ENCODE data around the gene NDUFA7.
"Not testable (repeated sequence)": the region's sequence is repeated elsewhere in the genome, so short reads cannot be mapped to it uniquely, and the experiment has no call there.

Gene NDUFA7

DNA sequence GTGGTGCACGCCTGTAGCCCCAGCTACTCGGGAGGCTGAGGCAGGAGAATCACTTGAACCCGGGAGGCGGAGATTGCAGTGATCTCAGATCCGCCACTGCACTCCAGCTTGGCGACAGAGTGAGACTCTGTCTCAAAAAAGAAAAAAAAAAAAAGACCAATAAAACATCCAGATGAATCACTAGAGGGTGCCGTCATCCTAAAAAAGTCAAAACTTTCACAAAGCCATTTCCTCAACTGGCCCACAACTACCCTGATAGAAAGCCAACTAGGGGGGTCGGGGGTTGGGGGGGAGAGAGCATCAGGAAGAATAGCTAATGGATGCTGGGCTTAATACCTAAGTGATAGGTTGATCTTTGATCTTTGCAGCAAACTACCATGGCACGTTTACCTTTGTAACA lies 2.3 kb downstream of the NDUFA7 start:
- DNase-seq: not testable (repeated sequence)

DNA sequence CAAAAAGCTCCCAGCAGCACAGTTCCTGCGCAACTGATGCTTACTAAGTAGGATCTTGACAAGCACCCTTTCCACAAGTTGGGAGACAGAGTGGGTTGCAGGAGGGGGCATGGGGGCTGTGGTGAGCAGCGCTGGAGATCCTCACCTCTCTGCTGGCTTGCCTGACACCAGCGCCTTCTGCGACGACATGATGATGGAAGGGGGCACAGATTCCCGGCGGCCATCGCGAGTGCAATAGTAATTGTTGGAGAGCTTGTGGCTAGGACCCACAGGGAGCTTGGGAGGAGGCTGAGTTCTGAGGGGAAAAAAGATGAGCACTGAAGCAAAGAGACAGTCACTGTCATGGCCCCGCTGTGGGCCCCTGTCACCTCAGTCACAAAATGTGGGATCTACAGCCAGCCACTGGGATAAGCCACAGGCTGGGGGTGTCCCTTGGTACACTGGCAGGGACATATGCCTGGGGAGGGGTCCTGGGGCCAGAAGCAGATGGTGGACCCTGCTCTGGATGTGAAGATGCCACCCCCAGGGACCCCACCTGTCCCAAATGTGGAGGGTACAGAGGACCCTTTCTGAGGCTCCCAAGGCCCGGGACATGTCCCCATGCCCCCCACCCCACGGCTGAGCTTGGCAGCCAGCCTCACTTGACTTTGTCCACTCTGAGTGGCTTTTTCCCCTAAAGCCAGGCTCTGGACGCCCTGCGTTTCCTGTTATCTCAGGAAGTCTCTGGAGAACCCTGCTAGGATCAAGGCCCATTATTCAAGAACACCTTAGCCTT lies 4.6 kb downstream of the NDUFA7 start:
- no peak for DNase-seq

DNA sequence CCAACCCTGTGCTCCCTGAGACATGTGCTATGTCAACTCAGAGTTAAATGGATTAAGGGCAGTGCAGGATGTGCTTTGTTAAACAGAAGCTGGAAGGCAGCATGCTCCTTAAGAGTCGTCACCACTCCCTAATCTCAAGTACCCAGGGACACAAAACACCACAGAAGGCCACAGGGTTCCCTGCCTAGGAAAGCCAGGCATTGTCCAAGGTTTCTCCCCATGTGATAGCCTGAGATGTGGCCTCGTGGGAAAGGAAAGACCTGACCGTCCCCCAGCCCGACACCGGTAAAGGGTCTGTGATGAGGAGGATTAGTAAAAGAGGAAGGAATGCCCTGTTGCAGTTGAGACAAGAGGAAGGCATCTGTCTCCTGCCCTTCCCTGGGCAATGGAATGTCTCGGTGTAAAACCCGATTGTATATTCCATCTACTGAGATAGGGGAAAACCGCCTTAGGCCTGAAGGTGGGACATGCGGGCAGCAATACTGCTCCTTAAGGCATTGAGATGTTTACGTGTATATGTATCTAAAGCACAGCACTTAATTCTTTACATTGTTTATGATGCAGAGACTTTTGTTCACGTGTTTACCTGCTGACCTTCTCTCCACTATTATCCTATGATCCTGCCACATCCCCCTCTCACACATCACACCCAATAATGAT lies 6.1 kb downstream of the NDUFA7 start:
- not testable (repeated sequence) for DNase-seq

DNA sequence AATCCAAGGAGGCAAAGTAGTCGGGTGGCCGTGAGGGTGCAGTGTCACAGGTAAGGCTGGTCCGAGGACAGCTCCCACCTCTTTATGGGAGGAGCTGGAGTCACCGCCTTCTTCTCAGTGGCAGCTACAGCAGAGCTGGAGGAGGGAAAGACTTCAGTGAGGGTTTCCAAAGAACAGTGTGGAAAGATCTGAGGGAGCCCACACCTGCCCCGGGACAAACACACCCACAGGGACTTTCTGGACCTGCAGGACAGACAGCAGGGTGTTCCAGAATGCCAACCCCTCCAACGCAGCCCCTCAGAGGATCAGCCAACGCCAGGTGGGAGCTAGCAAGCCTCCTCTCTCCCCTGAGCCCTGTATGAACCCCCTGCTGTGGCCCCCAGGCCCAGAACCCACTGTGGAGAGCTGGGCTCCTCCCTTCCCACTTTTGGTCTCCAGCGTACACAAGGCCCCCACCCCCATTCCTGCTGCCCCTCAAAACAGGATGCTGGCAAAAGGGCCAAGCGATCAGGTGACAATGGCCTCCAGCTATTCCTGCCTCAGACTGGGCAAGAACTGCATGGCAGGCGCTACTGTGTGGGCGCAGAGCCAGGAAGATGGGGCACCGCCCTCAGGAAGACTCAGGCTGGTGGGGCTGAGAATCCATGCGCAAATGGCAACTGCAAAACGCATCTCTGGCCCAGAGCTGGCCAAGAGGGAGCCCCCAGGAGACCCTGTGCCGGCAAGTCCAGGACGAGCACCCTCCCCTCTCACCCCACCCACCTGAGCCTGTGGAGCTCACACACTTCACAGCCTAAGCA lies 9.5 kb downstream of the NDUFA7 start:
- no peak for DNase-seq

DNA sequence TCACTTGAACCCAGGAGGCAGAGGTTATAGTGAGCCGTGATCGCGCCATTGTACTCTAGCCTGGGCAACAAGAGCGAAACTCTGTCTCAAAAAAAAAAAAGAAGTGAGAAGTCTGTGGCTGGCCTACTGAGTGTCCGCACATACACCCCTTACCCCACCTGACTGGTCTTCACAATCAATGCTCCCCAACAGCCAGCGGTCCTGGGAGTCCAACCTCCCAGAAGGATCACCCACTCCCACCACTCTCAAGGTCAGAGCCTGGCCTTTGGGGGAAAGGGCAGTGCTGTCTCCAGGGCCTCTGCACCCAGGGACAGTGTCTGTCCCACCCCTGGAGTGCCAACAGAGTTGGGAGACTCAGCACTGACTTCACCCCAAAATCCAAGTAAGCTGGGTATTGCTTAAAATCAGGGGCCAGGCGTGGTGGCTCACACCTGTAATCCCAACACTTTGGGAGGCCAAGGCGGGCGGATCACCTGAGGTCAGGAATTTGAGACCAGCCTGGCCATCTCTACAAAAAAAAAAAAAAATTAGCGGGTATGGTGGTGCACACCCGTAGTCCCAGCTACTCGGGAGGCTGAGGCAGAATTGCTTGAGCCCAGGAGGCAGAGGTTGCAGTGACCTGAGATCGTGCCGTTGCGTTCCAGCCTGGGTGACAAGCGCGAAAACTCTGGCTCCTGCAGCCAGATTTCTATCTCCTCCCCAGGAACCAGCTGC lies 10.7 kb downstream of the NDUFA7 start:
- DNase-seq: no peak

DNA sequence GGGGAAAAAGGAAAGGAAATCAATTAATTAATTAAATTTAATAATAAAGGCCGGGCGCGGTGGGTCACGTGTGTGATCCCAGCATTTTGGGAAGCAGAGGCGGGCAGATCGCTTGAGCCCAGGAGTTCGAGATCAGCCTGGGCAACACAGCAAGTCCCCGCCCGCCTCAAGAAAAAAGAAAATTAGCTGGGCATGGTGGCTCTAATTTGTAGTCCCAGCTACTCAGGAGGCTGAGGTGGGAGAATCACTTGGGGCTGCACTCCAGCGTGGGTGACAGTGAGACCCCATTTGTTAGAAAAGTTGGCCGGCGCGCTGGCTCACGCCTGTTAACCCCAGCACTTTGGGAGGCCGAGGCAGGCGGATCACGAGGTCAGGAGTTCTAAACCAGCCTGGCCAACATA lies 12.3 kb downstream of the NDUFA7 start:
- no peak for DNase-seq

DNA sequence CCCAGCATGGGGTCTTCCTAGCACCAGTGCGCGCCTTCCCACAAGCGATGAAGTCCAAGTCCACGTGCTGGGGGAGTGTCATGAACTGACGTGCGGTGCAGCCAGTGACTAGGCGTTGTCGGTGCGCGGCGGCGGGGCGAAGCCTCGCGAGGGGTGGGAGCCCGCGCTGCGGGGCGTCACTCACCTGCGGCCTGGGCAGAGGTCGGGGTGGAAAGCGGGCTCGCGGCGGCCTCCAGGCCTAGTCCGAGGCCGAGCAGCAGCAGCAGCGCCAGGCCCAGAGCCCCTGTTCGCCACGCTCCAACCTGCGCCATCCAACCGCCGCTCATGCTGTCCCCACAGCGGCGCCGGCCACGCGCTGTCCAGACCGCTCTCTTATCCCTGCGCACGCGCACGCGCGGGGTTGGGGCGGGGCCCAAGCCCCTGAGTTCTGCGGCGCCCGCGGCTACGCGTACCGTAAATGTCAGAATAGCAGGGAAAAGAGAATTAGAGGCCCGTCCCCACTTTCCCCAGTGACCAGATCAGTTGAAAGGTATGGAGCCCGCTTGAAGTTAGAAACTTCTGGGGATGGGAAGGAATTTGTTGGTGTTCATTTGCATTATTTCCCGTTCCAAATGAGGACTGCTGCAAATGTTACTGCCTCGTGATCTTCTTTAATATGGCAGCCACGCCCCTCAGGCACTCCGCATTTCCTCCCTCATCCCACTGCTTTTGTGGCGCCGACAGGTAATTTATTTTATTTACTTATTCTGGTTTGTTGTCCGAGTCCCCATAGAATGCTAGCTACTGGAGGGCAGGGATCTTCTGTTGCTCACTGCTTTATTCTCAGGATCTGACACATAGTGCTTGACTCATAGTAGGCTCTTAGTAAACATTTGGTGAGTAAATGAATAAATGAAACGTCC lies 13.0 kb downstream of the NDUFA7 start, which contains the start of gene CD320:
Gene CD320, minus strand, starts transcription at position 394 of the 902 bp plus-strand sequence. Its CDS starts 68 bp downstream, at position 326.
- DNase-seq: peak; percentile 80

DNA sequence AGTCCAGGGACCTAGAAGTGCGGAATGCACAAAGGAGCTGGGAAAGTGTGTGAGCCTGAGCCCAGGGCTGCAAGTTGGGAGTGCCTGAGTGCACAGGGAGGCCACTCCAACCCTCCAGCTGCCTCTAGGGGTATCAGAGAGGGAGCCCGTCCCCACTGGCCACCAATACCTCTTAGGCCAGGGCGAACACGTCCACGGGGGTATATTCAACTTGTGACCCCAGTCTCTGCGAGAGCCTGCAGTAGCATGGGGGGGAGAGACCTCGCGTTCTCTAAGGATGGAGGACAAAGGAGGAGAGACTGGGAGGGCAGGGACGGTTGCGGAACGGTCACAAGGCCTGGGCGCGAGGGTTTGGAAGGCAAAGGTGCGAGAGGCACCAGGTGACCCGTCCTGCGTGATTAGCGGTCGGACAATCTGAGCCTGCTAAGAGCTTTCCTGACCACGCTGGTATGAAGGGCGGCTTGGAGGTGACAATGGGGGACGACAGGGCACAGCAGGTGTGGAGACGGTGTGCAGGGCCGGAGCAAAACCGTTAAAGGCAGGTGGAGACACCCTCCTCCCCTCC lies 13.7 kb downstream of the NDUFA7 start:
- DNase-seq: no peak

DNA sequence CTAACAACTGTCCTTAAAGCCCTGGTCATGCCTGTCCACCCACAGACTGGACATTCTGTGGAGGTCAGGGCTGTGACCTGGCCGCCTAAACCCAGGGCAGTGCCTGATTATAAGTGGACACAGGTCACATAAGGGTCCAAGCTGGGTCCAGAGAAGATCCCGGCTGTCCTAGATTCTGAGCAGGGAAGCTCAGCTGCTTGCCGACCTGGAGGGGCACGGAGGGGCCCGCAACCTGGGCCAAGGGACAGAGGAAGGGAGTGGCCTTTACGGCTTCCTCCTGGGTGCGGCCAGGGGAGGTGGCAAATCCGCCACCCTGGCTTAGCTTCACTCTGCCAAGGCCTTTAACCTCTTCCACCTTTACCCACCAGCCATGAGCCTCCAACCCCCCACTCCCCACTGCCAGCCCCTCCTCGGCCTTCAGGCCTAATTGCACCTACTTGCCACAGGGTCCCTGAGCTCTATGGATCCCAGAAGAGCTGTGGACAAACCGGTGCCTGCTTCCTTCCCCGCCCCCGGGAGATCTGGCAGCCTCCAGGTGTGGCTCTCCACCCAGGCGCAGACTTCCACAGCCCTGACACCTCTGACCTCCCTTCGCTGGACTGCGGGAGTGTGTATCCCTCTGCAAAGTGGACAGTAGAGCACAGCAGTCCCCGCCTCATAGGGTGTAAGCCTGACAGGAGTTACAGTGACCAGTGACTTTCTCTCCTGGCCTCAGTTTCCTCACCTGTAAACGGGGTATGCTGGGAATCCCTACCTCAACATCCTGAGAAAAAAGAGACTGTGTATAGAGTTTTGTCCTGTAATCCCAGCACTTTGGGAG lies 14.7 kb downstream of the NDUFA7 start:
- DNase-seq: no peak

DNA sequence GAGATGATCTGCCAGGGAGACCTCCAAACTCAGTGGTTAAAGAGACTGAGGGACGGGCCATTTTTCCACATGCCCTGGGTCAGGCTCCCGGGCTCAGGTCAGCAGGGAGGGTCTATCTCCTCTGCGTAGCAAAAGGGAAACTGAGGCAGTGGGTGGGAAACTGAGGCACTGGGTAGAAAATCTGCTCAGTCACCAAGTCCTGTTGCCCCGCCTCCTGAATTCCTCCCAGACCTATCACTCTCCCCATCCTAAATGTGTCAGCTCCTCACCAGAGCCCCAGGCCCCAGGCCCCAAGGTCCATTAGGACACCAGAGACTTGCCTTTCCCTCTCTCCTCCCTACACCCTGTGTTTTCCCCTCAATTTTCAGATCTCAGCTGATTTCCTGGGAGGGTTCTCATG lies 15.4 kb downstream of the NDUFA7 start:
- no peak for DNase-seq

DNA sequence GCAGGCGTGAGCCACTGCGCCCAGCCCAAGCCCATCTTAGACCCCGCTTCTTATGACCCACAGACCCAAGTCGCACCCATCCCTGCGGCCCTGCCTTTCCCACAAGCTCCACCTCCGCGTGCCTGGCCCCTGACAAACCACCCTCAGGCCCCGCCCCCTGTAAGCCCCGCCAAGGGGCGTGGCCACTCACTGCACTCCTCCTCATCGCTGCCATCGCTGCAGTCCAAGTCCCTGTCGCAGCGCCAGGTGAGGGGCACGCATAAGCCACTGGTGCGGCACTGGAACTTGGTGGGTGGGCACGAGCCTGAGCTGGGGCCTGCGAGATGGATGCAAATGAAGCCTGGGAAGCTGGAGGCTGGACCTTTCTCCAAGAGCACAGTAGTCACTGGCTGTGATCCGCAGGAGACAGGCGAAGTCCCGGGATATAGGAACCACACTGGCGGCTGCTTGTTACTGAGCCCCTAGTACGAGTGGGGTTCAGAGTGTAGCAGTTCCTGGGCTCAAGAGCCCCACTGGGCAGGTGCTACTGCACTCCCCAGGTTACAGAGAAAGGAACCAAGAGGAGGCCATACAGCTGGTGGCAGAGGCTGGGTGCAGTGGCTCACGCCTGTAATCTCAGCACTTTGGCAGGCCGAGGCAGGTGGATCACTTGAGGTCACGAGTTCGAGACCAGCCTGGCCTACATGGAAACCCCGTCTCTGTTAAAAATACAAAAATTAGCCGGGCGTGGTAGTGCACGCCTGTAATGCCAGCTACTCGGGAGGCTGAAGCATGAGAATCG lies 16.1 kb downstream of the NDUFA7 start:
- DNase-seq: no peak

DNA sequence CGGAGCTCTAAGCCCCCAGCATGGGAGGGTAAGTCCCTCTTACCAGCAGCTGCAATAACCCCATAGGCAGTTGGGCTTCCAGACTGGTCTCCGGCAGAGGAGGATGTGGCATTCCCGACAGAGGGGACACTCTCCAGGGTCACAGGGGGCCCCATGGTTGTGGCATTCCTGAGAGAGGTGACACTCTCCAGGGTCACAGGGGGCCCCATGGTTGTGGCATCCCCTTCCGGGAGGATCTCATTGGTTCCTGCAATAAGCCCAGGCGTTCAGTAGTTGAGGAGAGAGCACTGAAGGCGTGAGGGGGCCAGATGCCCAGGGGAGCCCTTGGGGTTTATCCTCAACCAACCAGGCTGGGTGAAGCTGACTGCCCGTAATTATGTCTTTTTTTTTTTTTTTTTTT lies 18.4 kb downstream of the NDUFA7 start:
- DNase-seq: no peak

DNA sequence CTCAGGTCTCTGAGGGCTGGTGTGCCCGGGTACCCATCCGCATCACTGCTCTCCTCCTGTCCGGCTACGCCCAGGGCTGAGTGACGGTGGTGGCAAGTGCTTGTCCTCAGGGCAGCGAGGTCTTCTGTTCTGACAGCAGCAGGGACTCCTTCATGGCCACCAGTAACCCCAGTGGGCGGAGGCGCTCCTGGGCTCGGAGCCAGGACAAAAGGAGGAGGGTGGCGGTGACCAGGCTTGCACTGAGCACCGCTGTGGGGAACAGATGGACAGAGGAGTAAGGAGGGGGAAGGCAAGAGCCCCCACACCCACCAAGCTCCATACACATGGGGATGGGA lies 18.9 kb downstream of the NDUFA7 start:
- no peak for DNase-seq

DNA sequence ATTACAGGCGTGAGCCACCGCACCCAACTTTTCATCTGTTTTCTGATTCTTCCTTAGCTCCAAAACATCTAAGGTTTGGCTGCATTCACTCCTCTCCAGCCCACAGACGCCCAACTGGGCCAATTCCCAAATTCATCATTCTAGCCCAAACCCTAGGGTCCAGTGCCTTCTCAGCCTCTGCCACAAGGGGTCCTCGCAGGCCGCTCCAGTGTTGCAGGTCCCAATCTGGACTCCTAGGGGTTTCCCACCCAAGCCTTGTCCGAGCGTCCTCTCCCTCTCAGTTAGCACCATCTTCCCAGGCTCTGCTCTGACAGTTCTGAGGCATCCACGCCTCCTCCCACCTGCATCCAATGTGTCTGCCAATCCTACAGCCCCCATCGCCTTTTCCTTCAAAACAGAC lies 29.8 kb downstream of the NDUFA7 start:
- not testable (repeated sequence) for DNase-seq

DNA sequence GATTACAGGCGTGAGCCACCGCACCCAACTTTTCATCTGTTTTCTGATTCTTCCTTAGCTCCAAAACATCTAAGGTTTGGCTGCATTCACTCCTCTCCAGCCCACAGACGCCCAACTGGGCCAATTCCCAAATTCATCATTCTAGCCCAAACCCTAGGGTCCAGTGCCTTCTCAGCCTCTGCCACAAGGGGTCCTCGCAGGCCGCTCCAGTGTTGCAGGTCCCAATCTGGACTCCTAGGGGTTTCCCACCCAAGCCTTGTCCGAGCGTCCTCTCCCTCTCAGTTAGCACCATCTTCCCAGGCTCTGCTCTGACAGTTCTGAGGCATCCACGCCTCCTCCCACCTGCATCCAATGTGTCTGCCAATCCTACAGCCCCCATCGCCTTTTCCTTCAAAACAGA lies 44.7 kb downstream of the NDUFA7 start:
- DNase-seq: not testable (repeated sequence)

DNA sequence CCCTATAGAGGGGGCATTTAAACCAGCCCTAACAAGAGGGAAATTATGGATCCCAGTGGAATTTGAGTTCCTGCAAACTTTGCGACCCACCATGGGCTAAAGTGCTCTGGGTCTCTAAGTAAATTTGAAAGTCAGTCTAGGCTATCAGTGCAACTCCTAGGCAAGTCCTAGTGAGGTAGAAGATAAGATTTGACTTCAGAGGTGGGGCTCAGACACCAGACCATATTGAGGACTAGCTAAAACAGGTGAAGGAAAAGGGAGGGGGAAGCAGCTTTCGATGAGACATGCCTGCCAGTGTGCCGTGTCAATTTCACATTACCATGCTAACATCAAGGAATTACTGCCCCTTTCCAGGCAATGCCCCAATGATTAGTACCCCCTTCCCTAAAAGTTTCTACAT lies 51.5 kb downstream of the NDUFA7 start:
- DNase-seq: no peak

DNA sequence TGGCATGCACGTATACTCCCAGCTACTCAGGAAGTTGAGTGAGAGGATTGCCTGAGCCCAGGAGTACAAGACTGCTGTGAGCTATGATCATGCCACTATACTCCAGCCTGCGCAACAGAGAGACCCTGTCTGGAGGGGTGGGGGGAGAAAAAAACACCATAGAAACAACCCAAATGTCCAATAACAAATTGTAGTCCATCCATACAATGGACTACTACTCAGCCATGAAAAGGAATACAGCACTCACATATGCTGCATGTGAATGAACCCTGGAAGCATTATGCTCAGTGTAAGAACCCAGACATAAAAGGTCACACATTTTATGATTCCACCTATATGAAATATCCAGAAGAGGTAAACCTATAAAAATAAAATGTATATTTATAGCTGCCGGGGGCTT lies 55.3 kb downstream of the NDUFA7 start:
- no peak for DNase-seq

DNA sequence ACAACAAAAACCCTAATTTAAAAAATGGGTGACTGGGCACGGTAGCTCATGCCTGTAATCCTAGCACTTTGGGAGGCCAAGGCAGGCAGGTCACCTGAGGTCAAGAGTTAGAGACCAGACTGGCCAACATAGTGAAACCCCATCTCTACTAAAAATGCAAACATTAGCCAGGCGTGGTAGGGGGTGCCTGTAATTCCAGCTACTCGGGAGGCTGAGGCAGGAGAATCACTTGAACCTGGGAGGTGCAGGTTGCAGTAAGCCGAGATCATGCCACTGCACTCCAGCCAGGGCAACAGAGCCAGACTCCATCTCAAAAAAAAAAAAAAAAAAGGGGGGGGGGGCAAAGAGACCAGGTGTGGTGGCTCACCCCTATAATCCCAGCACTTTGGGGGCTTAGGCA lies 56.9 kb downstream of the NDUFA7 start:
- not testable (repeated sequence) for DNase-seq

DNA sequence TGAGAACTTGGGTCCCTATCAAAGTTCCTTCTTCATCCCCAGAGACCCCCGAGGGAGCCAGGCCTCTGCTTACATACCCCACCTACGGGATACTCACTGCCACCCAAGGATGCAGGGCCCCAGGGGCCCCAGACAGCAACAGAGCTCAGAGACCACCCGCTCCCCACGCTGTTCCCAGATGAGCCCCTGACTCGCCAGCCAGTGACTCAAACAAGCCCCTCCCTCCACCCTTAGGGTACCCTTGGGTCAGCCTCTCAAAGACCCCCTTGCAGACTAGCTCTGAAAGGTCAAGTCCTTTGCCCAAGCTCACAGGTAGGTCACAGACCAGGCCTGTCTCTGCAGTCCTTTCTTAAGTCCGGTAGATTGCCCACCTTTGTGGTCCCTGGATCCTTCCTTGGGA lies 58.7 kb downstream of the NDUFA7 start:
- DNase-seq: no peak

DNA sequence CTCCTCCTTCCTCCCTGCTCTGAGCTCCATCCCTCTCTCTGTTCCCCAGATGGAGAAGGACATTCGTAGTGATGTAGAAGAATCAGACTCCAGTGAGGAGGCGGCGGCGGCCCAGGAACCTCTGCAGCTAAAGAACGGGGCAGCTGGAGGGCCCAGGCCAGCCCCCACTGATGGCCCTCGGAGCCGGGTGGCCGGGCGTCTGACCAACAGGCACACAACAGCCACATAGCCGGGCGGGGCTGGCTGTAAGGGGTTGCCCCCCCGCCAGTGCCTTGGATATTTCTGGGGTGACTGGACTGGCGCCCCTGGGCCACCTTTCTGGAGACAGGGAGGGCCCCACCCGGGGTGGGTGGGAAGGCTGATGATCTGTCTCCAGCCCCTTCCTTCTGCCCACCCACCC lies 59.3 kb downstream of the NDUFA7 start:
- no peak for DNase-seq
